CD4-positive, CD25-positive, alpha-beta regulatory T cell (primary cell): ENCODE measurements around the gene BAHCC1. TPM values are rescaled to one million over a fixed set of nuclear protein-coding genes. Genes with fewer than 3 reads are reported as not detected.

Experiments used
- ATAC-seq, 2 donors: fragments of 150-1000 bp; cut with Tn5 transposase; one replicate each; pipeline ENCODE4 v1.10.0; 2021; ENCODE audit warnings: low read depth in 2 of 2, moderate number of reproducible peaks in 2 of 2, moderate library complexity in 1 of 2
- DNase-seq, 3 donors: peaks; one replicate each; pipeline versions ENCODE4 v3.0.0 to v3.0.0-alpha.2; 2012 to 2022; ENCODE audit warnings: mixed read lengths in 1 of 3
- H3K27ac ChIP-seq: one replicate; pipeline ENCODE4 v1.7.0; 2013; ENCODE audit warnings: mild to moderate bottlenecking, low read length; ENCODE audit not compliant: insufficient read depth, poor library complexity, severe bottlenecking
- H3K27me3 ChIP-seq: one replicate; pipeline ENCODE4 v1.7.0; 2013; ENCODE audit warnings: low read length; ENCODE audit not compliant: control insufficient read depth, insufficient read depth
- H3K36me3 ChIP-seq: one replicate; pipeline ENCODE4 v1.7.0; 2013; ENCODE audit warnings: mild to moderate bottlenecking, low read length, moderate library complexity; ENCODE audit not compliant: control insufficient read depth, insufficient read depth
- H3K4me1 ChIP-seq: 2 replicates; pipeline ENCODE4 v1.7.0; 2013; ENCODE audit warnings: mild to moderate bottlenecking, low read length; ENCODE audit not compliant: insufficient read depth, control insufficient read depth, poor library complexity, severe bottlenecking
- H3K4me3 ChIP-seq: one replicate; pipeline ENCODE4 v1.7.0; 2013; ENCODE audit warnings: low read depth, mild to moderate bottlenecking, low read length, moderate library complexity
- H3K9me3 ChIP-seq, 2 experiments: 1 replicate in 1 of 2; 2 replicates in 1 of 2; pipeline ENCODE4 v1.7.0; 2013; ENCODE audit warnings: low read length in 2 of 2, mild to moderate bottlenecking in 1 of 2, moderate library complexity in 1 of 2; ENCODE audit not compliant: control insufficient read depth in 2 of 2
- H3K27ac Mint-ChIP-seq, 3 donors: one replicate each; pipeline ENCODE4 v1.8.0; 2020 to 2022; ENCODE audit warnings: mild to moderate bottlenecking in 3 of 3, mixed read lengths in 3 of 3, moderate library complexity in 2 of 3
- H3K27me3 Mint-ChIP-seq: one replicate; pipeline ENCODE4 v1.8.0; 2022; ENCODE audit warnings: mild to moderate bottlenecking, mixed read lengths
- H3K36me3 Mint-ChIP-seq: one replicate; pipeline ENCODE4 v1.8.0; 2020; ENCODE audit warnings: mixed read lengths
- H3K4me1 Mint-ChIP-seq, 4 donors: one replicate each; pipeline ENCODE4 v1.8.0; 2020 to 2022; ENCODE audit warnings: mixed read lengths in 4 of 4, mild to moderate bottlenecking in 1 of 4
- H3K4me3 Mint-ChIP-seq, 4 donors: one replicate each; pipeline ENCODE4 v1.8.0; 2020 to 2022; ENCODE audit warnings: mild to moderate bottlenecking in 4 of 4, mixed read lengths in 4 of 4, moderate library complexity in 3 of 4
- H3K9me3 Mint-ChIP-seq, 7 donors: one replicate each; pipeline ENCODE4 v1.8.0; 2020 to 2022; ENCODE audit warnings: mixed read lengths in 7 of 7, mild to moderate bottlenecking in 3 of 7, moderate library complexity in 2 of 7
- polyA plus RNA-seq, 4 donors: library from polyadenylated mRNA; unstranded; fragments of 300-500 nt; fragmentation: Illumina TruSeq; gene quantifications; one replicate each; pipeline ENCODE4 v1.2.3, GENCODE V29; 2021
- total RNA-seq: library from RNA; stranded (reverse); gene quantifications from one replicate; pipeline ENCODE4 v1.2.3, GENCODE V29; 2022

BAHCC1 gene
- total and polyA plus RNA-seq, 5 donors from 2014 or later = 0.54 TPM; not detected in 4

GRCh38 chr17:81453076-81453475 is 57.8 kb downstream of the BAHCC1 start:
- Histone ChIP-seq H3K9me3 (no peaks in the 10 kb centered on the region), H3K27me3 (no peaks in the 10 kb centered on the region), H3K36me3 (no peaks in the 10 kb centered on the region), H3K4me3 (no peak overlapping the region), H3K27ac (no peak overlapping the region), H3K4me1 (peaks cover 9% of the 10 kb centered on the region)
- DNase-seq = no peak
- Mint-ChIP-seq H3K4me1 (peaks cover 0 to 12% (median 0%) of the 10 kb centered on the region in 4 donors), H3K36me3 (no peaks in the 10 kb centered on the region), H3K9me3 (no peaks in the 10 kb centered on the region), H3K4me3 (no peak overlapping the region), H3K27me3 (no peaks in the 10 kb centered on the region), H3K27ac (no peak overlapping the region)
- no peak for ATAC-seq

- H3K4me1 ChIP-seq = peaks cover 9% of the 10 kb centered on the region
- H3K4me3 Mint-ChIP-seq = no peak overlapping the region
Observed at GRCh38 chr17:81453712-81454111, 58.5 kb downstream of the BAHCC1 start.

GRCh38 chr17:81454473-81454872 is 59.2 kb downstream of the BAHCC1 start:
- Histone ChIP-seq H3K36me3 (no peaks in the 10 kb centered on the region), H3K27me3 (no peaks in the 10 kb centered on the region), H3K4me3 (no peak overlapping the region), H3K4me1 (peaks cover 9% of the 10 kb centered on the region), H3K27ac (no peak overlapping the region), H3K9me3 (no peaks in the 10 kb centered on the region)
- H3K27ac Mint-ChIP-seq = no peak overlapping the region
- no peaks in the 10 kb centered on the region for H3K9me3 Mint-ChIP-seq
- DNase-seq = no peak
- H3K36me3 Mint-ChIP-seq = no peaks in the 10 kb centered on the region
- no peaks in the 10 kb centered on the region for H3K27me3 Mint-ChIP-seq
- H3K4me3 Mint-ChIP-seq = no peak overlapping the region
- ATAC-seq = no peak
- H3K4me1 Mint-ChIP-seq = peaks cover 0 to 12% (median 0%) of the 10 kb centered on the region in 4 donors

More at GRCh38 chr17:81453712-81454111, 58.5 kb downstream of the BAHCC1 start:
- Mint-ChIP-seq H3K9me3 (no peaks in the 10 kb centered on the region), H3K4me1 (peaks cover 0 to 12% (median 0%) of the 10 kb centered on the region in 4 donors), H3K27me3 (no peaks in the 10 kb centered on the region), H3K36me3 (no peaks in the 10 kb centered on the region), H3K27ac (no peak overlapping the region)
- peak; percentile 30 to 54 for ATAC-seq
- H3K27ac ChIP-seq = no peak overlapping the region
- H3K9me3 ChIP-seq = no peaks in the 10 kb centered on the region
- DNase-seq = peak in 1 of 3 donors; percentile 63
- no peaks in the 10 kb centered on the region for H3K36me3 ChIP-seq
- H3K4me3 ChIP-seq = no peak overlapping the region
- H3K27me3 ChIP-seq = no peaks in the 10 kb centered on the region

GRCh38 chr17:81455387-81455786 is 60.1 kb downstream of the BAHCC1 start:
- DNase-seq = no peak
- no peak overlapping the region for H3K27ac Mint-ChIP-seq
- no peaks in the 10 kb centered on the region for H3K27me3 Mint-ChIP-seq
- Histone ChIP-seq H3K4me3 (no peak overlapping the region), H3K27ac (no peak overlapping the region), H3K4me1 (peaks cover 9% of the 10 kb centered on the region), H3K9me3 (no peaks in the 10 kb centered on the region), H3K27me3 (no peaks in the 10 kb centered on the region), H3K36me3 (no peaks in the 10 kb centered on the region)
- no peaks in the 10 kb centered on the region for H3K36me3 Mint-ChIP-seq
- H3K9me3 Mint-ChIP-seq = no peaks in the 10 kb centered on the region
- H3K4me3 Mint-ChIP-seq = no peak overlapping the region
- H3K4me1 Mint-ChIP-seq = peaks cover 0 to 12% (median 0%) of the 10 kb centered on the region in 4 donors
- no peak for ATAC-seq

GRCh38 chr17:81456091-81456490 is 60.8 kb downstream of the BAHCC1 start:
- ATAC-seq (no peak), DNase-seq (no peak)
- Histone ChIP-seq H3K9me3 (no peaks in the 10 kb centered on the region), H3K27me3 (no peaks in the 10 kb centered on the region), H3K4me1 (peaks cover 9% of the 10 kb centered on the region), H3K4me3 (no peak overlapping the region), H3K36me3 (no peaks in the 10 kb centered on the region), H3K27ac (no peak overlapping the region)
- no peaks in the 10 kb centered on the region for H3K36me3 Mint-ChIP-seq
- no peak overlapping the region for H3K4me3 Mint-ChIP-seq
- H3K27me3 Mint-ChIP-seq = no peaks in the 10 kb centered on the region
- H3K4me1 Mint-ChIP-seq = peaks cover 0 to 12% (median 0%) of the 10 kb centered on the region in 4 donors
- no peaks in the 10 kb centered on the region for H3K9me3 Mint-ChIP-seq
- H3K27ac Mint-ChIP-seq = no peak overlapping the region

GRCh38 chr17:81456798-81457197 is 61.5 kb downstream of the BAHCC1 start:
- no peaks in the 10 kb centered on the region for H3K36me3 Mint-ChIP-seq
- Histone ChIP-seq H3K9me3 (no peaks in the 10 kb centered on the region), H3K4me3 (no peak overlapping the region), H3K27me3 (no peaks in the 10 kb centered on the region), H3K4me1 (peaks cover 9% of the 10 kb centered on the region), H3K36me3 (no peaks in the 10 kb centered on the region), H3K27ac (no peak overlapping the region)
- H3K4me1 Mint-ChIP-seq = peaks cover 0 to 12% (median 0%) of the 10 kb centered on the region in 4 donors
- no peak overlapping the region for H3K4me3 Mint-ChIP-seq
- H3K9me3 Mint-ChIP-seq = no peaks in the 10 kb centered on the region
- DNase-seq (no peak), ATAC-seq (no peak)
- no peaks in the 10 kb centered on the region for H3K27me3 Mint-ChIP-seq
- no peak overlapping the region for H3K27ac Mint-ChIP-seq

- Histone ChIP-seq H3K4me1 (peaks cover 9% of the 10 kb centered on the region), H3K27ac (no peak overlapping the region), H3K27me3 (no peaks in the 10 kb centered on the region), H3K36me3 (no peaks in the 10 kb centered on the region), H3K4me3 (no peak overlapping the region), H3K9me3 (no peaks in the 10 kb centered on the region)
- no peaks in the 10 kb centered on the region for H3K9me3 Mint-ChIP-seq
- H3K4me3 Mint-ChIP-seq = no peak overlapping the region
- peaks cover 0 to 12% (median 0%) of the 10 kb centered on the region in 4 donors for H3K4me1 Mint-ChIP-seq
- no peak for DNase-seq
- H3K27me3 Mint-ChIP-seq = no peaks in the 10 kb centered on the region
- no peaks in the 10 kb centered on the region for H3K36me3 Mint-ChIP-seq
- no peak for ATAC-seq
- no peak overlapping the region for H3K27ac Mint-ChIP-seq
Observed at GRCh38 chr17:81457401-81457800, 62.1 kb downstream of the BAHCC1 start.

- ATAC-seq (no peak), DNase-seq (no peak)
- Histone ChIP-seq H3K27me3 (no peaks in the 10 kb centered on the region), H3K4me1 (peaks cover 9% of the 10 kb centered on the region), H3K4me3 (no peak overlapping the region), H3K27ac (no peak overlapping the region), H3K9me3 (no peaks in the 10 kb centered on the region), H3K36me3 (no peaks in the 10 kb centered on the region)
- no peak overlapping the region for H3K27ac Mint-ChIP-seq
- H3K36me3 Mint-ChIP-seq = no peaks in the 10 kb centered on the region
- peaks cover 0 to 12% (median 0%) of the 10 kb centered on the region in 4 donors for H3K4me1 Mint-ChIP-seq
- no peak overlapping the region for H3K4me3 Mint-ChIP-seq
- no peaks in the 10 kb centered on the region for H3K27me3 Mint-ChIP-seq
- no peaks in the 10 kb centered on the region for H3K9me3 Mint-ChIP-seq
Observed at GRCh38 chr17:81457917-81458555, 62.8 kb downstream of the BAHCC1 start.
